NCI-H2196 (cell line): Measurements from ENCODE around the gene UPK3BL2.
"Not testable (repeated sequence)": the region's sequence is repeated elsewhere in the genome, so short reads cannot be mapped to it uniquely, and the experiment has no call there.

Experiments
- DNase-seq: peaks from one replicate; lab custom pipeline; 2025; ENCODE audit not compliant: unreplicated experiment; lab: John Stamatoyannopoulos, UW

Gene UPK3BL2

DNA sequence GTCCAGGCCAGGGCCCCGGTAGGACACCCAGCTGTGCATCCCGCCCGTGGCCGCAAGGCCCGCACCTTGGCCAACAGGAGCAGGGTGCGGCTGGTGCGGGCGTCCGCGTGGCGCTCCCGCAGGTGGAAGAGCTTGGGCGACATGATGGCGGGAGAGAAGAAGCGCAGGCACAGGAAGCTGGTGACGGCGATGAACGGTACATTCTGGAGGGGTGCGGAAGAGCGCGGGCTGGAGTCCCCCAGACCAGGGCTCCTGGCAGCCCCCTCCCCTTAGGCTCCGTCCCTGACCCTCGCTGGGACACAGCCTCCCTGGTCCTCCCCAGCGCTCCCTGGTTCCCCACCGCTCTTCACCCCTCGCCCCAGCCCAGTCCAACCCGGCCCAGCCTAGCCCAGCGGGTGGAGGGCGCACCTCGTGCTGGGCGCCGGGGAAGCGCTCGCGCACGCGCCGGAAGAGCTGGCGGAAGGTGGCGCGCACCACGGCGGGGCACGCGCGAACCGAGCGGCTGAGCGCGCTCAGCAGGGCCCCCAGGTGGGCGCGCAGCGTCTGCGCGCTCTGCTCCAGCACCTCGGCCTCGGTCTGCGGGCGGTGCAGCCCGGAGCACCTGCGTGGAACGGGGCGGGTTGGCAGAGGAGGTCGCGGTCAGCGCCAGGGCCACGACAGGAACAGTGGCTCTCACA lies 48.9 kb downstream of the UPK3BL2 start:
- DNase-seq, result not testable (repeated sequence)

DNA sequence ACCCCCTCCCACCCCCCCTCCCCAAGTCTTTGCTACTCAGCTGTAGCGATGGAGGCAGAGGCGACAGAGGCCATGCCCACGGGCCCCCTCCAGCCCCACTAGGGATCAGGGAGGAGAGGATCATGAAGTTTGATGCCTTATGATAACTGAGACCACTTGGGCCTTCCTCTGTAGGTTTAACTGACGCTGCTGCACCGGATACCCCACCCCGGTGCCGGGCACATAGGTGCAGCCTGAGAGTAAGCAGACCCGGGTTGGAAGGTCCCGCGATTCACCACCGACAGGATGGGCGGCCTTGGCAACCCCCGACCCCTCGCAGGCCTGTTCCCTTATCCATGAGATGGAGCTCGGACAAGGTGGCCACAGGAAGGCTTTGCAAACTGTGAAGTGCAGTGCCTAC lies 49.5 kb downstream of the UPK3BL2 start:
- not testable (repeated sequence) for DNase-seq

DNA sequence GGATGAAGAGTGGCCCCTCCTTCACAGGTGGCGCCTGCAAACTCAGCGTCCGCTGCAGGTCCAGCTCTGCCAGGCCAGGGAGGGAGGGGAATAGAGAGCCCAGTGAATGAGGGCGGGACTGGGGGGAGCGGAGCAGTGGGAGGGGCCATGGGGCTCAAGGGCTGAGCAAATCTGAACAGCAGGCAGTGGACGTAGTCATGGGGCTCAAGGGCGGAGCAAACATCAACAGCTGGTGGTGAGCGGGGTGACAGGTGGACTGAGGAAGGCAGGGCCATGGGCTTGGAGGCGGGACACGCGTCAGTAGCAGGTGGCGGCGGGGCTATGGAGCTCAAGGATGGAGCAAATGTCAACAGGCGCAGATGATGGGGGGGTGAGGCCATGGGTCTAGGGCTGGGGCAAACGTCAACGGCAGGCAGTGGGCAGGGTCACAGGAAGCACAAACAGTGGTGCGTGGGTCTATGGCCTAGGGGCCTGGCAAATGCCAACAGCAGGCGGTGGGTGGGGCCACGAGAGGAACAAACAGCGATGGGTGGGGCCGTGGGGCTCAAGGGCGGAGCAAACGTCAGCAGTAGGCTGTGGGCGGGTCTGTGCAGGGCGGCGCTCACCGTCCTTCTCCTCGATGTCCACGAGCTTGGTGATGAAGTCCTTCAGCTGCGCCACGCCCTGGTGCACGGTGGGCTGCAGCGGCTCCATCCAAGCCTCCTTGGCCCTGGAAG lies 50.1 kb downstream of the UPK3BL2 start:
- DNase-seq, result not testable (repeated sequence)

DNA sequence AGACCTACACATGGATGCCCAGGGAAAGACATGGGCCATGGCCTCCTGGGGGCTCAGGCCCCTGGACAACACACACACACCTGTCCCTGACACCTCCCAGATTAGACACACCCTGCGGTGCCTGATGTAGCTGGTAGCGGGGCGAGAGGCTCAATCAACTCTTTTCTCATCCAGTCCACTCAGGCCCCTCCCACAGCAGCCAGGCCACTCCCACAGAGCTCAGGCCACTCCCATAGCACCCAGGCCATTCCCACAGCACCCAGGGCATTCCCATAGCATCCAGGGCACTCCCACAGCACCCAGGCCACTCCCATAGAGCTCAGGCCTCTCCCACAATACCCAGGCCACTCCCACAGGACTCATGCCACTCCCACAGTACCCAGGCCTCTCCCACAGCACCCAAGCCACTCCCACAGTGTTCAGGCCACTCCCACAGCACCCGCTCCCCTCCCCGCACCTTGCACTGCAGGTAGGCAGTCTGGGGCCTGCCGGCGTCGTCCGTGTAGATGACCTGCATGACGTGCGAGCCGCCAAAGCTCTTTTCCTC lies 52.9 kb downstream of the UPK3BL2 start:
- not testable (repeated sequence) for DNase-seq
